ENCODE measurements around the gene MTLN. TPM values are rescaled to one million over a fixed set of nuclear protein-coding genes. Genes with fewer than 3 reads are reported as not detected.

The MTLN gene
- total and polyA plus RNA-seq, 4 donors: 29.4 to 322 (median 103) TPM

- peaks cover 0 to 10% (median 2%) of the 10 kb centered on the region in 4 donors for H3K9me3 ChIP-seq (ENCODE audit: control insufficient read depth in 4 of 4, insufficient read depth in 3 of 4, low read length in 3 of 4)
- H3K27ac ChIP-seq (ENCODE audit: low read depth in 1 of 2, low read length in 1 of 2): no peak overlapping the region
- no peak for ATAC-seq (ENCODE audit: insufficient read depth, low FRiP score)
- H3K4me3 ChIP-seq: no peak overlapping the region
- WGBS, 2 donors: 95 to 97% methylated on average over 2 of the region's 2 CpGs
- no peaks in the 10 kb centered on the region for H3K27me3 ChIP-seq (ENCODE audit: control insufficient read depth in 3 of 3, insufficient read depth in 3 of 3, low read length in 2 of 3)
- no peaks in the 10 kb centered on the region for H3K4me1 ChIP-seq (ENCODE audit: control insufficient read depth in 5 of 5, insufficient read depth in 5 of 5, low read length in 5 of 5)
- peaks cover 0 to 3% (median under 1%) of the 10 kb centered on the region in 4 donors for H3K36me3 ChIP-seq (ENCODE audit: control insufficient read depth in 4 of 4, insufficient read depth in 4 of 4, low read length in 4 of 4)
- DNase-seq: no peak
- no peak for TF ChIP-seq CTCF (IDR thresholded peaks at IDR 0.05; ENCODE audit: control extremely low read depth, extremely low read depth)
- H3K9ac ChIP-seq (ENCODE audit: insufficient read depth in 1 of 2, low read length in 2 of 2): no peak overlapping the region
Observed at GRCh38 chr2:110182449-110182848, 29.9 kb downstream of the MTLN start.

GRCh38 chr2:110180036-110180435 is 32.3 kb downstream of the MTLN start:
- Histone ChIP-seq H3K36me3 (ENCODE audit: control insufficient read depth in 4 of 4, insufficient read depth in 4 of 4, low read length in 4 of 4) (peaks cover 0 to 3% (median under 1%) of the 10 kb centered on the region in 4 donors), H3K4me1 (ENCODE audit: control insufficient read depth in 5 of 5, insufficient read depth in 5 of 5, low read length in 5 of 5) (no peaks in the 10 kb centered on the region), H3K4me3 (no peak overlapping the region), H3K27me3 (ENCODE audit: control insufficient read depth in 3 of 3, insufficient read depth in 3 of 3, low read length in 2 of 3) (no peaks in the 10 kb centered on the region), H3K27ac (ENCODE audit: low read depth in 1 of 2, low read length in 1 of 2) (no peak overlapping the region), H3K9ac (ENCODE audit: insufficient read depth in 1 of 2, low read length in 2 of 2) (no peak overlapping the region), H3K9me3 (ENCODE audit: control insufficient read depth in 4 of 4, insufficient read depth in 3 of 4, low read length in 3 of 4) (peaks cover 0 to 10% (median 2%) of the 10 kb centered on the region in 4 donors)
- ATAC-seq (ENCODE audit: insufficient read depth, low FRiP score) (no peak), DNase-seq (no peak)
- TF ChIP-seq CTCF (IDR thresholded peaks at IDR 0.05; ENCODE audit: control extremely low read depth, extremely low read depth): no peak

GRCh38 chr2:110173523-110173922 is 38.8 kb downstream of the MTLN start:
- no peak for TF ChIP-seq CTCF (IDR thresholded peaks at IDR 0.05; ENCODE audit: control extremely low read depth, extremely low read depth)
- DNase-seq (no peak), ATAC-seq (ENCODE audit: insufficient read depth, low FRiP score) (no peak)
- no peak overlapping the region for H3K27ac ChIP-seq (ENCODE audit: low read depth in 1 of 2, low read length in 1 of 2)
- 68 to 83% methylated on average over 1 of the region's 1 CpG for WGBS, 2 donors
- peaks cover 0 to 9% (median 0%) of the 10 kb centered on the region in 5 donors for H3K4me1 ChIP-seq (ENCODE audit: control insufficient read depth in 5 of 5, insufficient read depth in 5 of 5, low read length in 5 of 5)
- H3K9ac ChIP-seq (ENCODE audit: insufficient read depth in 1 of 2, low read length in 2 of 2): no peak overlapping the region
- no peak overlapping the region for H3K4me3 ChIP-seq
- no peaks in the 10 kb centered on the region for H3K9me3 ChIP-seq (ENCODE audit: control insufficient read depth in 4 of 4, insufficient read depth in 3 of 4, low read length in 3 of 4)
- peaks cover 0 to 4% (median under 1%) of the 10 kb centered on the region in 4 donors for H3K36me3 ChIP-seq (ENCODE audit: control insufficient read depth in 4 of 4, insufficient read depth in 4 of 4, low read length in 4 of 4)
- no peaks in the 10 kb centered on the region for H3K27me3 ChIP-seq (ENCODE audit: control insufficient read depth in 3 of 3, insufficient read depth in 3 of 3, low read length in 2 of 3)

- H3K36me3 ChIP-seq (ENCODE audit: control insufficient read depth in 4 of 4, insufficient read depth in 4 of 4, low read length in 4 of 4): peaks cover 0 to 4% (median 0%) of the 10 kb centered on the region in 4 donors
- ATAC-seq (ENCODE audit: insufficient read depth, low FRiP score) (no peak), DNase-seq (no peak)
- no peak overlapping the region for H3K4me3 ChIP-seq
- H3K9ac ChIP-seq (ENCODE audit: insufficient read depth in 1 of 2, low read length in 2 of 2): no peak overlapping the region
- H3K27ac ChIP-seq (ENCODE audit: low read depth in 1 of 2, low read length in 1 of 2): no peak overlapping the region
- H3K27me3 ChIP-seq (ENCODE audit: control insufficient read depth in 3 of 3, insufficient read depth in 3 of 3, low read length in 2 of 3): no peaks in the 10 kb centered on the region
- 89 to 93% methylated on average over 6 of the region's 6 CpGs for WGBS, 2 donors
- H3K9me3 ChIP-seq (ENCODE audit: control insufficient read depth in 4 of 4, insufficient read depth in 3 of 4, low read length in 3 of 4): no peaks in the 10 kb centered on the region
- TF ChIP-seq CTCF (IDR thresholded peaks at IDR 0.05; ENCODE audit: control extremely low read depth, extremely low read depth): no peak
- peaks cover 0 to 9% (median 0%) of the 10 kb centered on the region in 5 donors for H3K4me1 ChIP-seq (ENCODE audit: control insufficient read depth in 5 of 5, insufficient read depth in 5 of 5, low read length in 5 of 5)
Observed at GRCh38 chr2:110172506-110172905, 39.8 kb downstream of the MTLN start.
